CD4-positive, alpha-beta T cell treated with Interleukin-17A for 4 hours (primary cell): ENCODE data around the gene KCTD12.
"Not testable (repeated sequence)": the region's sequence is repeated elsewhere in the genome, so short reads cannot be mapped to it uniquely, and the experiment has no call there.

Experiments
- DNase-seq: peaks from one replicate; pipeline ENCODE4 v3.0.0-alpha.2; 2020; ENCODE audit warnings: mixed read lengths

KCTD12 gene

DNA sequence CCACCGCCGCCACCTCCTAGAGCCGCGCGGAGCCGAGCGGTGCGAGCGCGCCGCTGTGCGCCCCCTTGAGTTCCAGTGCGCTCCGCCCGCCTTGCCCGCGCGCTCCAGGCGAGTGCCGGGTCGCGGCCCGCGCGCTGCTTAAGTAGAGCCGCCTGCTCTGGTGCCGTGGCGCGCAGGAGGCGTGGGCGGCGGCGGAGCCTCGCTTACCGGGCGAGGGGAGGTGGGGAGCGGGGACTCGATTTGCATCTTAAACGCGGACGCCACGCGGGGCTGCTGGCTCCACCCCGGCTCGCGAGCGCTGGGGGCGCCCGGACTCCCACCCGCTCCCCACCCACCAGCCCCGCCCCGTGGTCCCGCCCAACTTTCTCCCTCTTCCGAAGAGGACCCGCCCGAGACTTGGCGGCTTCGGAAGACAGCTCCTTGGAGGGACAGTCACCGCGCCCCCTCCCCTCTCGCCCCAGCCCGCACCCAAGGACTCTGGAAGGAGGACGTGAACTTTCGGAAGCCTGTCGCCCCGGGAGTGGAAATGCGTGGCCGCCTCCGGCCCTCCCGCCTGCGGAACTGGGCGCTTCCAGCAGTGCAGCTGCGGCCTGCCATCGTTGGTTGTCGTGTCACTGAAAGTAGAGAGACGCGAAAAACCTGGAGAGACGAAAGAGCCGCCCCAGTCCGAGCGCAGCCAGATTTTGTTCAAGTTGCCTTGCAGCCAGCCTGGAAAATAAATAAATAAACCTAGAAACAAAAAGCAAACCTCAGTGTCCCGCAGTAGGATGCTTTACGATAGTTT is at the start of gene KCTD12:
KCTD12 (minus strand) TSS at position 114 of the 784 bp plus-strand sequence. CDS start 257 bp downstream, outside the sequence.
- DNase-seq = peak; percentile 89

DNA sequence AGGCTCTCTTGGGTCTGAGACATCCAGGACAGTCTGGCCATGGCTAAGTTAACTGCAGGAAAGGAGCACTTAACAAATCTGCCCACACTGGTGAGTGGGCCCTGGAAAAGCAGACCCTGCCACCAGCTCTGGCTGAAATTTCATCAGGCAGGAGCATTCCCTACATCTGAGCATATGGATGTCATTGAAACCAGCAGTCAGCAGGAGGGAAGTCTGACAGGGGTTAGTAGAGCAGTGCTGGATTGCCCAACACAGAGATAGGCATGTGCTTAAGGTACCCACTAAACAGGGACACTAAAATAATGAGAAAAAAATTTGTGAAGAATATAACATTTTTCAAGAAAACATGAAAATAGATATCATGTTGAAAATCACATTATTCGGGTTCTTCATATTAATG is 48.5 kb upstream of the KCTD12 start:
- no peak for DNase-seq

DNA sequence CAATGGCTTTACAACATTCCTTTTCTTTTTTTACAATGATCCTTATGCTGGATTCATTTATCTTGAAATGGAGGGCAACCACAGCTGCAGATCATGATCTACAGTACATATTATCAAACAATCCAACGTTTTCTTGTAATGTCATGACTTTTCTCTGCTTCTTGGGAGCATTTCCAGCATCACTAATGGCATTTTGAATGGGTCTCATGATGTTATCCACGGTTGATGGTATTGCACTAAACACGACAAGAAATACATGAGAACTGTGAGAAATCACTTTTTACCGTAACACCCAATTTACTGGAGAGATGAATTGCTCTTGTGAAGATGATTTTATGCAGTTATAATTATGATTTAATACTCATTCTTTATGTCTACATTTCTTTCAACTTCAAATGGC is 45.9 kb upstream of the KCTD12 start:
- DNase-seq = no peak

DNA sequence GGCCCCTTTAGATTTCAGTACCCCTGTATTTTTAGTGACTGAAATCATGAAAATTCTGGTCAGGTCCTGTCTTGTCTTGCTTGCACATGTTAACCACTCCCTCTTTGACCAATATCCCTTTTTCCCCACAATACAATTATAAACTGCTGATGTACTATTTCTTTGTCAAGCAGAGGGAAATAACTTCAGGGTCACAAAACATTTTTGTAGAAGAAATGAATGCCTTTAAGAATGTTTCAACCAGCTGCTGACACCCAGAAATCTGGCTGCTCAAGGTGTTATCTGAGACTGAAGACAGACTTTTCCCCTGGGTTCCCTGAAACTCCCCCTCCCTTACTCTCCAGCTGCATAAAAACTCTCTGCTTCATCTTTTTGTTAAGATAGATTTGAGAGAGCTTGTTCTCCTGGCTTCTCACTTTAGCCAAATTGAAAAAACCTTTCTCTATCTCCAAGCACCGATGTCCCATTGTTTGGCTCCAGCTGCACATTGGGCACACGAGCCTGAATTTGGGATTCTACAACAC is 43.7 kb upstream of the KCTD12 start:
- DNase-seq = no peak

DNA sequence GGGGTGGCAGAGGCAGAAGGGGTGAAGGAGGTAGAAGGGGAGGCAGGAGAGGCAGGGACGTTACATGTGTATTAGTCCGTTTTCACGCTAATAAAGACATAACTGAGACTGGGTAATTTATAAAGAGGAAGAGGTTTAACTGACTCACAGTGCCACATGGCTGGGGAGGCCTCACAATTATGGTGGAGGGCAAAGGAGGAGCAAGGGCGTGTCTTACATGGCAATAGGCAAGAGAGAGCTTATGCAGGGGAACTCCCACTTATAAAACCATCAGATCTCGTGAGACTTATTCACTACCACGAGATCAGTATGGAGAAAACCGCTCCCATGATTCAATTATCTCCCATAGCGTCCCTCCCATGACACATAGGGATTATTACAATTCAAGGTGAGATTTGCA is 43.1 kb upstream of the KCTD12 start:
- no peak for DNase-seq

DNA sequence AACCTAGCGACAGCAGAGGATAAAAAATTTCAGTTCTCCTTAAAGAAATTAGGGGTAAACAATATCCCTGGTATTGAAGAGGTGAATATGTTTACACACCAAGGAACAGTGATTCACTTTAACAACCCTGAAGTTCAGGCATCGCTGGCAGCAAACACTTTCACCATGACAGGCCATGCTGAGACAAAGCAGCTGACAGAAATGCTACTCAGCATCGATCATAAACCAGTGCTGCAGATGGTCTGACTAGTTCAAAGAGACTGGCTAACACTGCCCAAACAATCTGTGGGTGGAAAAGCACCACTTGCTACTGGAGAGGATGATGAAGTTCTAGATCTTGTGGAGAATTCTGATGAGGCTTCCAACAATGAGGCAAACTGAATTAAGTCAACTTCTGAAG is 42.3 kb upstream of the KCTD12 start:
- DNase-seq = no peak

DNA sequence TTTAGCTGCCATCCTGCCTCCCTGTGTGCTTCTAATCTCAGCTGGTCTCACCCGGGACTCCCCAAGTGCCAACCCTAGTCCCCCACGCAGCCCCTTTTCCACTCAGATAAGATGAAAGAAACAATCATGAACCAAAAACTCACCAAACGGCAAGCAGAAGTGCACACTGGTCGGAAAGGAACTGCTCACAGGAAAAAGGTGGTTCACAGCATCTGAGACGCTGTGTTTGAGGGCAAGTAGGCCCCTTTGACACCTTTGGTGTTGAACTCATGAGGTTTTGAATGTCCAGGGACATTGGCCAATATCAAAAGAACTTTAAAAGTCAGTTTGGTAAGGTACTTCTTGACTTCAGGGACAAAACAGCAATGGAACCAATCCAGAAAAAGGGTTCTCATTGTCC is 41.8 kb upstream of the KCTD12 start:
- DNase-seq = no peak

DNA sequence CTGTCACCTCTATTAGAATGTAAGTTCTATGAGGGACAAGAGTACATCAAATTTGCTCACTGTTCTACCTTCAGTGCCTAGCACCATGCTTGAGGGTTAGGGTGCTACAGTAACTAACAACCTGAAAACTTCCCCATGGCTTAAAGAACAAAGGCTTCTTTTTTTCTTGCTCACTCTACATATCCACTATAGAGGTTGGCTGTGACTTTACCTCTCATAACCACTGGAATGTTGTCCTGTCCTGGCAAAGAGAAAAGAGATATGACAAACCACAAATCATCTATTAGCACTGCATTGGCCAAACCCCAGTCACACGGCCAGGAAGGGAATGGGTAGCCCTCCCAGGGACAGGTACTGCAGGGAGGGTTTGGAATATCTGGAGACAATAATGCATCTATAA is 38.9 kb upstream of the KCTD12 start:
- DNase-seq = no peak

DNA sequence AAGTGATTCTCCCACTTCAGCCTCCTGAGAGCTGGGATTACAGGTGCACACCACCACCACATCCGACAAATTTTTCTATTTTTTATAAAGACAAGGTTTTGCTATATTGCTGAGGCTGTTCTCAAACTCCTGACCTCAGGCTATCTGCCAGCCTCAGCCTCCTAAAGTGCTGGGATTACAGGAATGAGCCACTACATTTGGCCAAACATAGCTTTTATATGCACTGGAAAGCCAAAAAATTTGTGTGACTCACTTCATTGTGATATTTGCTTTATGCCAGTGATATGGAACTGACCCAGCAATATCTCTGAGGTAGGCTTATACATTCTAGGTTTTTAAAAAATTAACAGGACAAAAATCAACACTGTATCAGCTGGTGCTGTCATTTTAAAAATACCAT is 35.3 kb upstream of the KCTD12 start:
- no peak for DNase-seq

DNA sequence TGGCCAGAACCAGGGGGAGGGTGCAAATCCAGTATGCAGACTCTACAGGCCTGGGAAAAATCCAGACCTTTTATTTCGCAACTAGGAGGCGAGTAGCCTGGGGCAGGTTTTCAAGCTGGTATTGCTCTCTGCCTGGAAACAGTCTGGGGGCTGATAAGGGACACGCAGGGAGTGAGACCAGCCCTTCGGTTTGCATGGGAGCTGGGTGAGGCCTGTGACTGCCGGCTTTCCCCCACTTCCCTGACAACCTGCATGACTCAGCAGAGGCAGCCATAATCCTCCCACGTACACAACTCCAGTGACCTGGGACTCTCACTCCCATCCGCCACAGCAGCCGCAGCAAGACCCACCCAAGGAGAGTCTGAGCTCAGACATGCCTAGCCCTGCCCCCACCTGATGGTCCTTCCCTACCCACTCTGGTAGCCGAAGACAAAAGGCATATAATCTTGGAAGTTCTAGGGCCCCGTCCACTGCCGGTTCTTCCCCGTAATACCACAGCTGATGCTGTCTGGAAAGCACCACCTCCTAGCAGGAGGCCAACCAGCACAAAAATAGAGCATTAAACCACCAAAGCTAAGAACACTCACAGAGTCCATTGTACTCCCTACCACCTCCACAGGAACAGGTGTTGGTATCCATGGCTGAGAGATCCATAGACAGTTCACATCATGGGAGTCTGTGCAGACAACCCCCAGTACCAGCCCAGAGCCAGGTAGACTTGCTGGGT is 31.7 kb upstream of the KCTD12 start:
- not testable (repeated sequence) for DNase-seq

DNA sequence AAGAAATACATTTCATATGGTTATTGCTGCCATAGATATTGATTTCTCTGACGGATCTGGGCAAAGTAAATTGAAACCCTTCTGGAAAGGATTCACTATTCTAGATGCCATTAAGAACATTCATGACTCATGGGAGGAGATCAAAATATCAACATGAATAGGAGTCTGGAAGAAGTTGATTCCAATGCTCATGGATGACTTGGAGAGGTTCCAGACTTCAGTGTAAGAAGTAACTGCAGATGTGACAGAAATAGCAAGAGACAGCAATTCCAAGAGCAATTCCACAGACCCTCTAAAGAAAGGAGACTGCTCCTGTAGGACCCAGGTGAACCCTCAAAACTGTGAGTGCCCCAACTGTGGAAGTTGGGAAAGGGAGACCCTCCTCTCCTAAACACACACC is 30.9 kb upstream of the KCTD12 start:
- no peak for DNase-seq

DNA sequence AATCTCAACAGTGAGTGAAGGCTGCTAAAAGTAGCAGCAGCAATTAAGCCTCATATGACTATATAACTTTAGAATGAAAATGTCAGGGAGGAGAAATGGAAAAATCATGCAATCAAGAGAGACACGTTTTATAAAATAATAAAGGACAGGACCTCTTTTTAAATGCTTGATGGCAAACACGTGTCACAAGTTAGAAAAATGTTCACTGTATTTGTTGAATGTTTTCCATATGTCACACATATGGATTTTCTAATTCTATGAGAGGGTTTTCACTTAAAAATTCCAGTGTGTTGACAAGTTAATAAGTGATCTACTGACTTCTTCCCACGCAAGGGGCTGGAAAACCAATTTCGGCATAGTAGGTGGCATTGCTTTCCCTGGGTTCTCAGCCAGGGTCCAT is 27.7 kb upstream of the KCTD12 start:
- DNase-seq = no peak

DNA sequence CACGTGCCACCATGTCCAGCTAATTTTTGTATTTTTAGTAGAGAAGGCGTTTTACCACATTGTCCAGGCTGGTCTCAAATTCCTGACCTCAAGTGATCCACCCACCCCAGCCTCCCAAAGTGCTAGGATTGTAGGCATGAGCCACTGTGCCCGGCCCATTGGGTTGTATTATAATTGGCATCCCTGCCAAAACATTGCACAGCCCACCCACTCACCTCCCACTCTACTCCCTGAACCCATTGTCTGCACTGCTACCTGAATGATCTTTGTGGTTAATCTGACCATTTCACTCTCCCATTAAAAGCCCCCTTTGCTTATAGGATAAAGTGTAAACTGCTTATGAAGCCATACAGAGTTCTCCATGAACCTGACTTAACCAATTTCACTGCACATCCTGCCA is 26.3 kb upstream of the KCTD12 start:
- no peak for DNase-seq

DNA sequence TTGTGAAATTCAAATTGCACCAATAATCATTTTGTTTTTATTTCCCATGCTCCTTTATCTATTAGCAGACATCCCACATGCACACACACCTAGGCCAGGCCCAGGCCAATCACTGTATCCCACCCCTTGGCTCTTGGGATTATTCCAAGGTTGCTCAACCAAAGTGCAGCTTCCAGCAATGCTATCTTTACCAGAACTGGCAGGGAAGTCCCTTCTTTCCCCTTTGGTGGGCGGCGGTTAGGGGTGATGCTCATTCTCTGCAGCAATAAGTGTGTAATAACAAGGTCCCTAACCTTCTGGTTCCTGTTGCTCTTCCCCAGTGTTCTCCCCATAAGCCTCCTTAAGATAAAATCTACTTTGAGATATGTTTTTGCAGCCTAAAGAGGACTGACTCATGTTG is 18.3 kb upstream of the KCTD12 start:
- DNase-seq = no peak

DNA sequence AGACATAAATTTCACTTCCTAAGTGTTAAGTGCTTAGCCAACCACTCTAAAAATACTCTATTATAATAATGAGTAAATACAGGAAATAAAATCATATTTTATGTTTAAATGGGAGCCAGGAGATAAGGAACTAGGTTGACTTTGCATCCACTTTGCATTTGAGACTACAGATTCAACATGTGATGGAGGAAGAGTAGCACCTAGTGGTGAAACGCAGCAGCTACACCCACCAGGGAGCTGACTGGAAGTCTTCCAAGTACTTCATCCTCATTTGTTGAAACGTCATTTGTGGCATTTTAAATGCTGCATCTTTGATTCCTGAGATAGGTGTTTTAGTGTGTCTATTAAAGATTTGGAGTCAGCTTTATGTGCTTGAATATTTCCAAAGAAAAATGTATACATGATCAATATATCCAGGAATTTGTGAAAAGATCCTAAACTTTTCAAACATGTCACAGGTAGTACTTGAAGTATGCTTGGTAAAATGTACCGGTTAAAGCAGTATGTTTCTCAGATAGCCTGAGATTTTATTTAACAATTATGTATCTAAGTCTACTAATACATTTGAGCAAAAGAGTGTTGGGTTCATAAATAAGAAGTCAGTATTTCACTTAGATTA is 17.4 kb upstream of the KCTD12 start:
- DNase-seq = peak; percentile 77

DNA sequence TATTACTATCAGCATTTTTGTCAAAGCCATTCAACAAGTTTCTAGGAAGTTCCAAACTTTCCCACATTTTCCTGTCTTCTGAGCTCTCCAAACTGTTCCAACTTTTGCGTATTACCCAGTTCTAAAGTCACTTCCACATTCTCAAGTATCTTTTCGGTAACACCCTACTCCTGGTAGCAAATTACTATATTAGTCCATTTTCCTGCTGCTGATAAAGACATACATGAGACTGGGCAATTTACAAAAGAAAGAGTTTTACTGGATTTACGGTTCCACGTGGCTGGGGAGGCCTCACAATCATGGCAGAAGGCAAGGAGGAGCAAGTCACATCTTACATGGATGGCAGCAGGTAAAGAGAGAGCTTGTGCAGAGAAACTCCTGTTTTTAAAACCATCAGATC is 12.9 kb upstream of the KCTD12 start:
- not testable (repeated sequence) for DNase-seq

DNA sequence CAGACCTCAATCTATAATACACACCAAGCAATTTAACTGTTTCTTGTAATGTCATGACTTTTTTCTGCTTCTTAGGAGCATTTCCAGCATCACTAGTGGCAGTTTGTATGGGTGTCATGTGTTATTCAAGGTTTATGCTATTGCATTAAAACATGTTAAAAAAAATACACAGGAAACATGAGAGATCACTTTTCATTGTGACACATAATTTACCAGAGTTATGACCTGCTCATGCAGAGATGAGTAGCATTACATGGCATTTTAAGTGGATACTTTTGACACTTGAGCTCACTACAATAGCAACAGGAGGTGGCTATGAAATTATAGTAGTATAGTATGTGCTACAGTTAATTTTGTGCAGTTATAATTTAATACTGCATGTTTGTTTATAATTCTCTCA is 11.0 kb upstream of the KCTD12 start:
- DNase-seq = not testable (repeated sequence)

DNA sequence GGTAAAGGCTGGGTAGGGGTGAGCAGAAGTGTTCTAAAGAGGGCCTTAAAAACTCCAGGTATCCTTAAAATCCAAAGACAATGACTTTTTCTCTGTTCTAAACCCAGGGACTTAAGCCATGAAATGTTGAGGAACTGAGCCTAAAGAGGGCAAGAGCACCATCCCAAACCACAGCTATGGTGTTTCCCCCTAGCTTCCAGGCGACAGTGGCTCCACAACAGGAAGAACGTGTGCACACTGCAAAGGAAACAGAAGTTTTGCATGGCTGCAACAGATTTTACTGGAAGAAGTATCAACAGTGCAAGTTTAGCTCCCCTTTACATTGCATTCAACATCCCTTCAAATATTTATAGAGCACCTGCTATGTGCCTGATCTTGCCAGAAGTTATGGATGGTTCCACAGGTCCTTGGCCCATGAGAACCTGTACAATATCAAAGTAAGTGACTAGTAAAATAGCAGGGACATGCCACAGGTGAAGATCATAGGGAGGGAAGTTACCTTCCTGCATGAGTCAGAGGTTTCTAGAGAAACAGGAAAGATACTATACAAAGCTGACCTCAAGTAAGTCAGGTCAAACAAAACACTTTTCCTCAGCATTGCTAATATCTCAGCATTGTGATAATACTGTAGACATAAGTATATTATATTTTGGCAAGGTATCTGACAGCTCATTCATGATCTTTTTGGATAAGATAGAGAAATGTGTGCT is 8.4 kb upstream of the KCTD12 start:
- DNase-seq = peak; percentile 4

DNA sequence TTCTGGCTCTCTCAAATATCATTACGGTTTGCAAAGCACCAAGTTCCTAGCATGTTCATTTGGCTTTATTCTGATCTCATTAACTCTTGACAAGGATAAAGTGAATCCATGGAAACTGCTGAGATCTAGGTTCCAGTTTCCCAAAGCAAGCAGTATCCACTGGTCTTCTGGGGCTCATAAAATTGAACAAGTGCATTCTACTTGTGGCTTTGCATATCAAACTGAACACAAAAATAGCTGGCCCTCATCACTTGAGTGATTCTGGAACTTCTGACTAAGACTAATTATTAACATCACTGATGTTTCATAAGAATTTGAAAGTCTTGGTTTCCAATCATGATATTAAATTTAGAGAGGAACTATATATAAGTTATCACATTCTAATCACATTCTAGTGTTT is 6.3 kb upstream of the KCTD12 start:
- DNase-seq = no peak

DNA sequence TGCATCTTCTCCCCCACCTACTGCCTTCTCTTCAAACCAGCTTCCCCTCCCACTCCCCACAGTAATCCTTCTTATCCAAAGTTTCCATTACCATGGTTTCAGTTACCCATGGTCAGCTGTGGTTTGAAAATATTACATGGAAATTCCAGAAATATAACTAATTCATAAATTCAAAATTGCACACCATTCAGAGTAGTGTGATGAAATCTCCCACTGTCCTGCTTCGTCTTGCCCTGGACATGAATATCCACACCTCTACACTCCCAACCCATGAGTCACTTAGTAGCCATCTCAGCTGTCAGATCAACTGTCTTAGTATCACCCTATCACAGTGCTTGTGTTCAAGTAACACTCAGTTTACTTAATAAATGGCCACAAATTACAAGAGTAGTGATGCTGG is 3.8 kb upstream of the KCTD12 start:
- DNase-seq = no peak

DNA sequence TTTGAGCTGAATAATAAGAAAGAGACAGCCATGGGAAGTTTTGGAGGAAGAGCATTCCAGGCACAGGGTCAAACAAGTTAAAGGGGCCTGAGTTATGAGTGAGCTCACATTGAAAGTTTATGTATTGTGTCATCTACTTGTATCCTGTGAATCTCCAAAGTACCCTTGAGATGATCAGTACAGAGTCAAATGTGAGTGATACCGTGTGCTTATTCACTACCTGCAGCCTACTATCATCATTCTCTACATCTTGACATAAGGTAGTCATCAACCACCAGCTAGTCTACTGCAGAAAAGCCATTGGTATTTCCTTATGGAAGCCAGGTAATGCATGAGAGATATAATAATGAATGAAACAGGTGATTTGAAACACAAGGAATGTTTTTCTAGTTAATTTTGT is 3.0 kb upstream of the KCTD12 start:
- DNase-seq = no peak

DNA sequence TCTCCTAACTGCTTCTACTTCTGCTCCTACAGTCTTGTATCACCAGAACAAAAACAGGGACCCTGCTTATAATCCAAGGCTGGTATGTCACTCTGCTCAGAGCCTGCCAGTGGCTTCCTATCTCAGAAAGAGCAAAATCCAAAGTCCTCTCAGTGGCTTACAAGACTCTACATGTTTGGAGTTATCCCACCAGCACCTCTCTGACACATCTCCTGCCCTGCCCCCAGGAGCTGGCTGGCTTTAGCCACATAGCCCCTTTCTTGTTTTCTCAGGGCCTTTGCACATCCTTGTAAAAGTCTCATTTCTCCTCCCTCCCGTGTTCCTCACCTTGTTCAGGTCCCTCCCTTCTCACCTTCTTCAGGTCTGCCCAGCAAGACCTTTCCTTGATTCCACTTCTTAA is 2.2 kb upstream of the KCTD12 start:
- DNase-seq = no peak

DNA sequence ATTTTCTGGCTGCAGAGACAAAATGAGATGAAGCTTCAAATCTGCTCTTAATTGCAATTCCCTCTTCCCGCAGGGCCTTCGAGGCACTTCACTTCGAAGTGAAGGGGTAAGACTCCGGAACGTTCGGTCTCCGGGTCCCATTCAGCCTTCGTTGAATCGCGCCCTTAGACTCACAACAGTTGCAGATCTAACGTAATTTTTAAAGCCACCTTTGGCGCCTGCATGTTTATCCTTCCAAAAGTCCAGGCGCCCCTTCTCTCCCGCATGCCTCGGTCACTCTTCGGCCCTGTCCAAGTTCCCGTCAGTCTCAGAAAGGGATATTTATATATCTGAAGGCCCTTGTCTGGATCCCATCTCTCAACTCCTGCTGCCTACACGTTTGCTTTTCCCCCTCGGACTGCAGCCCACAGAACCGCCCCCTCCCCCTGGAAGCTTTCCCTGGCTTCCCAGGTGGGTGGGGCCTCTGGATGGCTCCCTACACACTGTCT is 915 bp upstream of the KCTD12 start:
- DNase-seq = no peak
